RWPE1 (cell line): Measurements from ENCODE around the gene NDRG3.

ENCODE experiments used
- CTCF ChIA-PET: fragments of 350-600 bp; sonication (Branson Sonifier 250); formaldehyde crosslinking; extraction: SDS; loops from one replicate; lab custom pipeline; 2021; lab: Yijun Ruan, JAX
- POLR2A ChIA-PET: fragments of 400-600 bp; formaldehyde crosslinking; extraction: SDS; loops from one replicate; lab custom pipeline; 2020; ENCODE audit warnings: antibody characterized with exemption; ENCODE audit not compliant: low non-redundant PET; lab: Yijun Ruan, JAX
- DNase-seq: peaks from one replicate; pipeline ENCODE4 v3.0.0; 2012; ENCODE audit warnings: low spot score
- H3K27ac ChIP-seq: fragments of 450-650 bp; 2 replicates; pipeline ENCODE4 v1.5.1; 2017
- TF ChIP-seq, protein P1 (sequence below): fragments of 450-650 bp; conservative IDR thresholded peaks from 2 replicates; pipeline ENCODE4 v1.5.1; 2017; ENCODE audit warnings: low read depth, mild to moderate bottlenecking

Gene NDRG3

DNA sequence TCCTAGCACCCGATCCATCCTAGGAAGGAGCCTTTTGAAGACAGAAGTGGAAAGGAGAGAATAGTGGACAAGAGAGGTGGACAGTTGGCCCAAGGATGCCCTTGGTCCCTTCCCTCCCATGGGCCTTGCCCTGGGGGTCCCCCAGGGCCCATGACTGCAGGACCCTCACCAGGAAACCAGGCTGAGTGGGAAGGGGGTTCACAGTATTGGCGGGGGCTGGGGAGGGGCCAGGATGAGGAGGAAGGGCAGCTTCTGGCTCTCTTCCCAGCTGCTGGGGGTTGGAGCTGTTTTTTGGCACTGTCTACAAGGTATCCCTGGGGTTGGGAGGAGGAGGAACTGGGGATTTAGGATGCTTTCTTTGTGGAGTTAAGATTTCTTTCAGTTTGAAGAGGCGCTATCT, 31.7 kb upstream of the NDRG3 start:
- TF ChIP-seq, protein P1, sequence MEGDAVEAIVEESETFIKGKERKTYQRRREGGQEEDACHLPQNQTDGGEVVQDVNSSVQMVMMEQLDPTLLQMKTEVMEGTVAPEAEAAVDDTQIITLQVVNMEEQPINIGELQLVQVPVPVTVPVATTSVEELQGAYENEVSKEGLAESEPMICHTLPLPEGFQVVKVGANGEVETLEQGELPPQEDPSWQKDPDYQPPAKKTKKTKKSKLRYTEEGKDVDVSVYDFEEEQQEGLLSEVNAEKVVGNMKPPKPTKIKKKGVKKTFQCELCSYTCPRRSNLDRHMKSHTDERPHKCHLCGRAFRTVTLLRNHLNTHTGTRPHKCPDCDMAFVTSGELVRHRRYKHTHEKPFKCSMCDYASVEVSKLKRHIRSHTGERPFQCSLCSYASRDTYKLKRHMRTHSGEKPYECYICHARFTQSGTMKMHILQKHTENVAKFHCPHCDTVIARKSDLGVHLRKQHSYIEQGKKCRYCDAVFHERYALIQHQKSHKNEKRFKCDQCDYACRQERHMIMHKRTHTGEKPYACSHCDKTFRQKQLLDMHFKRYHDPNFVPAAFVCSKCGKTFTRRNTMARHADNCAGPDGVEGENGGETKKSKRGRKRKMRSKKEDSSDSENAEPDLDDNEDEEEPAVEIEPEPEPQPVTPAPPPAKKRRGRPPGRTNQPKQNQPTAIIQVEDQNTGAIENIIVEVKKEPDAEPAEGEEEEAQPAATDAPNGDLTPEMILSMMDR: no peak
- DNase-seq: no peak
- H3K27ac ChIP-seq: peak overlapping the region; percentile 28
- ChIA-PET POLR2A (no interaction called here), CTCF (interaction anchor here (2.2 kb wide), 1 partner anchor 15 kb away, joined by 9 read pairs; no protein-coding TSS in a partner anchor)

DNA sequence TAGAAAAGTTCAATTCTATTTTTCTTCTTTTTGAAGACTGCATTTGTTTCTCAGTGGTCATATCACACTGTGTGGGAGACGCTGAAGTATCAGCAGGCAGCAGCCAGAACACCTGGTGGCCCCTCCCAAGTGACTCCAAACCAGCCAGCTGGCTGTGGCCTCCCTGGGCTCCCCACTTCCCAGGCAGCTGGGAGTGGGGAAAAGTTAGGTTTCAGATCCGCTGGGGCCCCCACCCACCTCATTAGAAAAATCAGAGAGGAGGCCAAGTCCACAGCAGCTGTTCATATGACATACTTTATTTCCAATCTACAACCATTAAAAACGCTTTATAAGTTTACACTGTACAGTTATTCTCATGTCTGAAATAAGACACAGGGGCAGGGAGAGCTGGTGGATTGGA, 31.3 kb upstream of the NDRG3 start:
- ChIA-PET POLR2A (no interaction called here), CTCF (interaction anchor here (0.7 to 2.2 kb wide), 2 partner anchors 15 to 384 kb away, joined by 3 to 9 read pairs; no protein-coding TSS in a partner anchor)
- no peak for DNase-seq
- TF ChIP-seq, protein P1: no peak
- H3K27ac ChIP-seq: peak overlapping the region; percentile 28

DNA sequence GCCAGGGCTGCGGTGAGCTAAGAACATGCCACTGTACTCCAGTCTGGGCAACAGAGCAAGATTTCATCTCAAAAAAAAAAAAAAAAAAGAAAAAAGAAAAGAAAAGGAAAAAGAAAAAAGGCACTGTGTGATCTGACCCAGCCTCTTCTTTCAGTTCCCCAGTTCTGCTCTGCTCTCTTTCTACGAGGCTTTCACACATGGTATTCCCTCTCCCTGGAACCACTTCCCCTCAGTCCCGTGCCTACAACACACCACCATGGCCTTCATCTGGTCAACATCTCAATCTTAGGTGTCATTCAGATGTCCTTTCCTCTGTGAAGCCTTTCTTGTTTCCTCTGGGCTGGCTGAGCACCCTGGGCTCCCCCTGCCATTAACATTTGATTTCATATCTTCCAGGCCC, 29.9 kb upstream of the NDRG3 start:
- DNase-seq: no peak
- CTCF ChIA-PET: interaction anchor here (1.3 kb wide), 1 partner anchor 10 kb away, joined by 4 read pairs; no protein-coding TSS in a partner anchor

DNA sequence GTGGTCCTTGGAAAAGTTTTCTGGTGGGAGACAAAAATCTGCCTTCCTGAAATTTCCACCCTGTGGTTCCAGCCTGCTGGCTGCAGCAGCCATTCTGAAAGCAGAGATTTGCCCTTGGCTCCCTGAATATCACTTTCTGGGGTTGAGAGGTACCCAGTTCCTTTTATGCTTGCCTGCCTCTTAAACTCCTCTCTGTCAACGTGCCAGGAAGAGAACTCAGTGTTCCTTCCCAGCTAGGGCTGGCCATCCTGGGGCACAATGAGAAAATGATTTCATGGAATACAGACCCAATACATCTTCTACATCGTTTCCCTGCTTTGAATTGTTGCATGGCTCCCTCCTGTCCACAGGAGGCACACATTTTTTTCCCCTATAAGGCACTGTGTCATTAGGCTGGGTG, 29.3 kb upstream of the NDRG3 start:
- ChIA-PET POLR2A (no interaction called here), CTCF (interaction anchor here (0.9 to 1.3 kb wide), 5 partner anchors 10 to 168 kb away, joined by 3 to 4 read pairs (median 3); no protein-coding TSS in a partner anchor)
- TF ChIP-seq, protein P1: no peak
- DNase-seq: no peak
- H3K27ac ChIP-seq: peak overlapping the region; percentile 89

More for the DNA sequence above, 29.9 kb upstream of the NDRG3 start:
- TF ChIP-seq, protein P1: no peak
- no peak overlapping the region; the same call in 1 of the 2 replicates for H3K27ac ChIP-seq
- POLR2A ChIA-PET: no interaction called here

DNA sequence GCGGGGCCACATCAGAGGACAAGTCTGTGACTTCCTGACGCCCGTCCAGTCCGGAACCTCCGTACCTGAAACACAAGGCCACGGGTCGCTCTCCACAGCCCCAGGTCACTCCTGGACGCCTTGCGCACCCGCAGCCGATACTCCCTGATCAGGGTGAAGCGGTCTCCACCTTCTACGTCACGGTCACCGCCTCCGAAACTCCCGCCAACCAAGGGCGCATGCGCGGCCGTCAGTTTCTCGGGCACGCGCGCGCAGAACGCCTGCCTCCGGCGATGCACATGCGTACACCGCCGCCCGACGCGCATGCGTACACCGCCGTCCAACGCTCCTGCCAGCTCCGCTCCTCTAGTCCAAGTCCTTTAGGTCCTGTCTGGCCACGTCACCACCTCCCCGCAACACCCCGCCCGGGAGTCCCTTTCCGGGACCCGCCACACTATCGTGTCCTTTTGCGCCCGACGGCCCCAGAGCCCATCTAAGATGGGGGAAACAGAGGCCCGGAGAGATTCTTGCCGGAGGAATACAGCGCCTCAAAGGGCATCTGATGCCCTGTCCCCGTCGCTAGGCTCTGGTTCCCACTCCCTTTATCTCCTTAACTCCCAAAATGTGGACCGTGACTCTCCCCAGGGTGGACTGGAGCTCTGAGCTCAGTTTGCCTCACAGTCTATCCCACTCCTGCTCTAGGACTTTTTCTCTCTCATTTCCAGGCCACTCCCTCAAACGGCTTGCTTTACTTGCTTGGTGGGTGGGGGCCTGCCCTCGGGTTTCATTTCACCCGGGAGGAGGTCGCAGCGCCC, 27.9 kb upstream of the NDRG3 start, which contains the start of gene DSN1:
Gene DSN1 (minus strand): TSS at position 167 of the 794 bp plus-strand sequence. CDS start 2,305 bp downstream, outside the sequence.
- TF ChIP-seq, protein P1: no peak
- DNase-seq: peak; percentile 99
- CTCF ChIA-PET: interaction anchor here (0.5 to 1.3 kb wide), 19 partner anchors 8 to 248 kb away, joined by 3 to 8 read pairs (median 3); partner anchors contain the start of genes NDRG3 and RAB5IF
- POLR2A ChIA-PET: interaction anchor here (0.6 to 1.0 kb wide), 2 partner anchors 62 to 166 kb away, joined by 4 read pairs; no protein-coding TSS in a partner anchor
- H3K27ac ChIP-seq: peak within 1 kb of the TSS; percentile 89

DNA sequence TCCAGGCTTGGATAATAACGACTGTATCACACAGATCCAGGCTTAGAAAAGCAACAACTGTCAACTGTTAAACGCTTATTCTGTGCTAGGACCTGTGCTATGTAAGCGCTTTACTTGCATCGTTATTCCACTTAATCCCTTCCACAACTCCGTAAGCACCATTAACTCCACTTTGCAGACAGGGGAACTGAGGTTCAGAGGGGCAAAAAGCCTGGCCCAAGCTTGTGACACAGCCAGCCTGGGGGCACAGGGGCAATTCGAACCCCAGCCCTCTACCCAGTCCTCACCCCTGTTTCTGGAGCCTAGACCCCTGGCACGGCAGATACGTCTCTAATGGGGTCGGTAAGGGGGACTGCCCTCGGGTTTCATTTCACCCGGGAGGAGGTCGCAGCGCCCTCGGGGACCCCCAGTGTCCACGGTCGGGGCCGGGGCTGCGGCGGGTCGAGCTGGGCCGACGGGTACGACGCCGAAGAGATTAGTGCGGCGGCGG, 27.3 kb upstream of the NDRG3 start:
- TF ChIP-seq, protein P1: no peak
- POLR2A ChIA-PET: no interaction called here
- H3K27ac ChIP-seq: peak overlapping the region; percentile 89
- CTCF ChIA-PET: interaction anchor here (0.6 to 1.3 kb wide), 10 partner anchors 9 to 190 kb away, joined by 3 to 8 read pairs (median 4); partner anchors contain the start of gene NDRG3
- no peak for DNase-seq
